ENCODE data around the gene PCDHGB1. TPM values are rescaled to one million over a fixed set of nuclear protein-coding genes. Genes with fewer than 3 reads are reported as not detected.
"Not testable (repeated sequence)": the region's sequence is repeated elsewhere in the genome, so short reads cannot be mapped to it uniquely, and the experiment has no call there.

PCDHGB1 gene
- total RNA-seq, 2 experiments from 2014 or later, result not detected

DNA sequence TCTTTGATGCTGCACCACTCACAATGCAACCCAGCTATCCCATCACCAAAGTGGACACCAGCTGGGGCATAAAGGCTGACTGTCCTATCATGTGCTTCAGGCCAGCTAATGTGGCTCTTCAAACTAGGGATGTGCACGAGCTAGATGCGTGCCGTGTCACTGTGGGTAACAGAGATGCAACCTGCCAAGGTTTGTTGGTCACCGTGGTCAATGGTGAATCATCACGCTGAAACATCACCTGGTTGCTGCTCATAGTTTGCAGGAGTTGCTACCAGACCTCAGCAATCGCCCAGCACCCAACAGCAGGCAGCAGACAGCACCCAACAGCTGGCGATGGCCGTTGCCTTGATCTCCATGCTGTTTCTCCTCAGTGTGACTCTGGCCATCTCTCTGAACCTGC is 21.7 kb upstream of the PCDHGB1 start:
- peaks cover 5% of the 10 kb centered on the region for H3K36me3 Mint-ChIP-seq (ENCODE audit: low read depth)
- DNase-seq, result no peak
- ChIA-PET POLR2A (interaction anchor here (2.3 kb wide), 1 partner anchor 8 kb away, joined by 14 read pairs; the partner anchor contains the start of gene TAF7), CTCF (interaction anchor here (1.3 to 3.4 kb wide), 2 partner anchors 7 to 10 kb away, joined by 6 to 29 read pairs; partner anchors contain the start of genes PCDHGA2 and TAF7)
- H3K27ac Mint-ChIP-seq, result no peak overlapping the region
- H3K9me3 Mint-ChIP-seq (ENCODE audit: insufficient read depth), result peaks cover 15% of the 10 kb centered on the region
- peaks cover 5% of the 10 kb centered on the region for H3K4me1 Mint-ChIP-seq (ENCODE audit: low read depth)
- H3K27me3 Mint-ChIP-seq (ENCODE audit: low read depth), result peaks cover 23% of the 10 kb centered on the region
- ATAC-seq, result no peak
- no peak overlapping the region for H3K4me3 Mint-ChIP-seq

DNA sequence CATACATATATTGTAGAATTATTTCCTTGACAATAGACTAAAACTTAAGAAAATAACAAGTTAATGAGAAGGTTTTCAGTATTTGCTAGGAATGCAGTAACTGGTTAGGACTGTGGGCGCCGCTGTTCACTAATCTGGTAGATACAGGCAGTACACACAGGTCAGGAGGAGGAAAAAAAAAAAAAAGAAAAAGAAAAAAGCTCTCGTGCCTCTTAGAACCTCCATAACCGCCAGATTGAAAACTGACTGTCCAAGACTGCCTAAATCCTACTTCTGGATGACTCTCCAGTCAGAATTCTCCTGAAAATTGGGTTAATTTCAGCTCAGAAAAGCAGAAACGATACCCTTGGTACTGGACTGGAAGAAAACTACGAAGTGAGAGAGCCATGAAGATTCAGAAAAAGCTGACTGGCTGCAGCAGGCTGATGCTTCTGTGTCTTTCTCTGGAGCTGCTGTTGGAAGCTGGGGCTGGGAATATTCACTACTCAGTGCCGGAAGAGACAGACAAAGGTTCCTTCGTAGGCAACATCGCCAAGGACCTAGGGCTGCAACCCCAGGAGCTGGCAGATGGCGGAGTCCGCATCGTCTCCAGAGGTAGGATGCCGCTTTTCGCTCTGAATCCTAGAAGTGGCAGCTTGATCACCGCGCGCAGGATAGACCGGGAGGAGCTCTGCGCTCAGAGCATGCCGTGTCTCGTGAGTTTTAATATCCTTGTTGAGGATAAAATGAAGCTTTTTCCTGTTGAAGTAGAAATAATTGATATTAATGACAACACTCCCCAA is 19.4 kb upstream of the PCDHGB1 start, which contains the start of gene PCDHGA1:
TSS of gene PCDHGA1 (plus strand) at position 216 of the 782 bp plus-strand sequence.
- Mint-ChIP-seq H3K4me3 (no peak within 1 kb of the TSS), H3K9me3 (ENCODE audit: insufficient read depth) (peaks cover 13% of the 10 kb centered on the region), H3K27me3 (ENCODE audit: low read depth) (peaks cover 31% of the 10 kb centered on the region), H3K4me1 (ENCODE audit: low read depth) (peaks cover 5% of the 10 kb centered on the region), H3K27ac (no peak within 1 kb of the TSS), H3K36me3 (ENCODE audit: low read depth) (peaks cover 7% of the 10 kb centered on the region)
- DNase-seq (peak; percentile 43), ATAC-seq (no peak)
- ChIA-PET CTCF (interaction anchor here (0.8 to 3.4 kb wide), 11 partner anchors 10 to 238 kb away, joined by 3 to 29 read pairs (median 3); partner anchors contain the start of genes PCDHB9, PCDHGA10, PCDHGB3 and TAF7), POLR2A (interaction anchor here (0.8 to 2.3 kb wide), 3 partner anchors 10 kb away, joined by 3 to 14 read pairs (median 6); partner anchors contain the start of gene TAF7)

GRCh38 chr5:141332571-141332970 is 17.3 kb upstream of the PCDHGB1 start:
- H3K4me3 Mint-ChIP-seq; H3K4me1 Mint-ChIP-seq (ENCODE audit: low read depth); POLR2A ChIA-PET; H3K36me3 Mint-ChIP-seq (ENCODE audit: low read depth); DNase-seq; H3K27ac Mint-ChIP-seq; ATAC-seq: not testable (repeated sequence)
- Mint-ChIP-seq H3K27me3 (ENCODE audit: low read depth) (peaks cover 39% of the 10 kb centered on the region), H3K9me3 (ENCODE audit: insufficient read depth) (peaks cover 13% of the 10 kb centered on the region)
- CTCF ChIA-PET, result interaction anchor here (1.3 to 1.7 kb wide), 3 partner anchors 10 to 23 kb away, joined by 4 read pairs; partner anchors contain the start of gene TAF7

DNA sequence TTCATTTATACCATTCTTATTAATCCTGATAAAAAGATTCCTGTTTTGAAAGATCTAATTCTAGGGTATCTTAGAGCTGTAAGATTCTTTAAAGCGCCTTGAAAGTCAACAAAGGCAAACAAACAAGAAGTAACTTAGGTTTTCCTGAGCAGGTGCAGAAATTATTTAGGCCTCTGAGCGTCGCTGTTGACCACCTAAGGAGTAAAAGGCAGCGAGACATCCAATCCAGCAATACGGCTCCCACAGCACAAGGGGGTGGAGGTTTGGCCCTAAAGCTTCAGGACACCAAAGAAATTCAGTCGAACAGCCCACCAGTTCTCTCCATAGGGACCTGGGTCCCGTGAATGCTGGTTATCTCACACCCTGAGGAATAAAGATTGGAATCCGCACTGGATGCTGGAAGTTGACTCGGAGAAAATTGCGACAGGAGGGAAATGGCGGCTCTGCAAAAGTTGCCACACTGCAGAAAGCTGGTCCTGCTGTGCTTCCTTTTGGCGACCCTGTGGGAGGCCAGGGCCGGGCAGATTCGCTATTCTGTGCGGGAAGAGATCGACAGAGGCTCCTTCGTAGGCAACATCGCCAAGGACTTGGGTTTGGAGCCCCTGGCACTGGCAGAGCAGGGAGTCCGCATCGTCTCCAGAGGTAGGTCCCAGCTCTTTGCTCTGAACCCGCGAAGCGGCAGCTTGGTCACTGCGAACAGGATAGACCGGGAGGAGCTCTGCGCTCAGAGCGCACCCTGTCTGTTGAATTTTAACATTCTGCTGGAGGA is 11.2 kb upstream of the PCDHGB1 start, which contains the start of gene PCDHGA2:
TSS of gene PCDHGA2 (plus strand) at position 223 of the 769 bp plus-strand sequence.
- POLR2A ChIA-PET, result no interaction called here
- Mint-ChIP-seq H3K36me3 (ENCODE audit: low read depth) (peaks cover 7% of the 10 kb centered on the region), H3K4me3 (no peak within 1 kb of the TSS), H3K27ac (no peak within 1 kb of the TSS), H3K27me3 (ENCODE audit: low read depth) (peaks cover 41% of the 10 kb centered on the region), H3K4me1 (ENCODE audit: low read depth) (no peaks in the 10 kb centered on the region), H3K9me3 (ENCODE audit: insufficient read depth) (peaks cover 5% of the 10 kb centered on the region)
- CTCF ChIA-PET, result interaction anchor here (0.8 to 2.8 kb wide), 10 partner anchors 9 to 253 kb away, joined by 3 to 12 read pairs (median 5); partner anchors contain the start of gene TAF7
- ATAC-seq, result no peak
- DNase-seq, result no peak

- H3K27ac Mint-ChIP-seq; H3K4me3 Mint-ChIP-seq; DNase-seq; POLR2A ChIA-PET; CTCF ChIA-PET; H3K4me1 Mint-ChIP-seq (ENCODE audit: low read depth); ATAC-seq: not testable (repeated sequence)
- peaks cover 11% of the 10 kb centered on the region for H3K9me3 Mint-ChIP-seq (ENCODE audit: insufficient read depth)
- H3K36me3 Mint-ChIP-seq (ENCODE audit: low read depth), result peaks cover 10% of the 10 kb centered on the region
- H3K27me3 Mint-ChIP-seq (ENCODE audit: low read depth), result peaks cover 33% of the 10 kb centered on the region
These were observed 9.0 kb upstream of the PCDHGB1 start for GRCh38 chr5:141340781-141341354.

- DNase-seq (no peak), ATAC-seq (no peak)
- ChIA-PET POLR2A (no interaction called here), CTCF (interaction anchor here (0.7 to 3.4 kb wide), 8 partner anchors 10 to 181 kb away, joined by 3 to 33 read pairs (median 4); partner anchors contain the start of genes PCDHGA5, PCDHGB5 and TAF7)
- peaks cover 11% of the 10 kb centered on the region for H3K9me3 Mint-ChIP-seq (ENCODE audit: insufficient read depth)
- no peaks in the 10 kb centered on the region for H3K4me1 Mint-ChIP-seq (ENCODE audit: low read depth)
- H3K27ac Mint-ChIP-seq, result no peak overlapping the region
- peaks cover 10% of the 10 kb centered on the region for H3K36me3 Mint-ChIP-seq (ENCODE audit: low read depth)
- peaks cover 22% of the 10 kb centered on the region for H3K27me3 Mint-ChIP-seq (ENCODE audit: low read depth)
- H3K4me3 Mint-ChIP-seq, result no peak overlapping the region
These were observed 7.1 kb upstream of the PCDHGB1 start for GRCh38 chr5:141342773-141343172.

DNA sequence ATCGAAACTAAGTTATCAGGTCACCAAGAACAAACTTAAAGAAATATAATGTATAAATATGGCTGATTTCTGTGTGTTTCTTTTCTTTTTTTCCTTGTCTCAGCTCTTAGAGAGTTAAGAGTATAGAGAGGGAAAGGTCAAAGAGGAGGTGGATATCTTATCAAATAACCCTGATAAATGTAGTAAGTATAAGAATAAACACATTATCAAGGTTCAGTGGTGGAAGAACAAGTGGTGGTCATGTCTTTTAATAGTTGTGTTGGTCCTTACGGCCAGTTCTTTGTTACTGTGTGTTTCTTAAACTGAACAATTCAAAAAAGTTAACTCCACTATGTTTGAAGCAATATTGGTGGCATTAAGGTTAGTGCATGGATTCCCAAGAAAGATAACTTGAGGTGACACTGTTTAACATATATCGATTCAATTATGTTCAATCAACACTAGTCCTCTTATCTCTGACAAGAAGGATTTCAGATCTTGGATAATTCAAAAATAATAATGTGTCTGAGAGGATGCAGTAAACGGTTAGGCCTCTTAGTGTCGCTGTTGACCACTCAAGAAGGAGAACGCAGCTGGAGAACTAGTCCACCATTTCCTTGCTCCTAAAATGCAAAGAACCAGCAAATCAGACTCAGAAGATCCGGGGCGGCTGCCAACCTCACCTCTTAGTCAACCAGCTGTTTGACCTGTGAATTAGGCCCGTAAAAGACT is 6.5 kb upstream of the PCDHGB1 start, which contains the start of gene PCDHGA3:
TSS of gene PCDHGA3 (plus strand) at position 588 of the 711 bp plus-strand sequence. CDS start 205 bp downstream, outside the sequence.
- no peak for ATAC-seq
- peak; percentile 47 for DNase-seq
- Mint-ChIP-seq H3K9me3 (ENCODE audit: insufficient read depth) (peaks cover 11% of the 10 kb centered on the region), H3K36me3 (ENCODE audit: low read depth) (peaks cover 10% of the 10 kb centered on the region), H3K27me3 (ENCODE audit: low read depth) (peaks cover 17% of the 10 kb centered on the region), H3K4me1 (ENCODE audit: low read depth) (no peaks in the 10 kb centered on the region), H3K4me3 (peak within 1 kb of the TSS; percentile 55), H3K27ac (no peak within 1 kb of the TSS)
- CTCF ChIA-PET, result interaction anchor here (0.7 to 3.4 kb wide), 10 partner anchors 8 to 180 kb away, joined by 3 to 33 read pairs (median 4); partner anchors contain the start of genes PCDHGA12, PCDHGB2, PCDHGB3 and PCDHGB5
- POLR2A ChIA-PET, result no interaction called here

DNA sequence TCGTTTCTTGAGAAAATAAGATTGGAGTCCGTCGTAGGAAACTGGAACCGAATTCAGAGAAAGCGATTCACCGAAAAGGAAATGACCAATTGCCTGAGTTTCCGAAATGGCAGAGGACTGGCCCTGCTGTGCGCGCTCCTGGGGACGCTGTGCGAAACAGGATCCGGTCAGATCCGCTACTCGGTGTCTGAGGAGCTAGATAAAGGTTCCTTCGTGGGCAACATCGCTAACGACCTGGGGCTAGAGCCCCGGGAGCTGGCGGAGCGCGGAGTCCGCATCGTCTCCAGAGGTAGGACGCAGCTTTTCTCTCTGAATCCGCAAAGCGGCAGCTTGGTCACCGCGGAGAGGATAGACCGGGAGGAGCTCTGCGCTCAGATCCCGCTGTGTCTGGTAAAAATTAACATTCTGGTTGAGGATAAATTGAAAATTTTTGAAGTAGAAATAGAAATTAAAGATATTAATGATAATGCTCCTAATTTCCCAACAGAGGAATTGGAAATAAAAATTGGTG is 5.9 kb upstream of the PCDHGB1 start:
- Mint-ChIP-seq H3K4me1 (ENCODE audit: low read depth) (no peaks in the 10 kb centered on the region), H3K4me3 (peak overlapping the region; percentile 55), H3K27me3 (ENCODE audit: low read depth) (peaks cover 12% of the 10 kb centered on the region), H3K9me3 (ENCODE audit: insufficient read depth) (peaks cover 11% of the 10 kb centered on the region), H3K27ac (no peak overlapping the region), H3K36me3 (ENCODE audit: low read depth) (peaks cover 10% of the 10 kb centered on the region)
- ChIA-PET POLR2A (no interaction called here), CTCF (interaction anchor here (1.1 to 3.4 kb wide), 6 partner anchors 9 to 180 kb away, joined by 3 to 33 read pairs (median 6); partner anchors contain the start of genes PCDHGA12, PCDHGB2, PCDHGB3 and TAF7)
- no peak for DNase-seq
- ATAC-seq, result no peak

DNA sequence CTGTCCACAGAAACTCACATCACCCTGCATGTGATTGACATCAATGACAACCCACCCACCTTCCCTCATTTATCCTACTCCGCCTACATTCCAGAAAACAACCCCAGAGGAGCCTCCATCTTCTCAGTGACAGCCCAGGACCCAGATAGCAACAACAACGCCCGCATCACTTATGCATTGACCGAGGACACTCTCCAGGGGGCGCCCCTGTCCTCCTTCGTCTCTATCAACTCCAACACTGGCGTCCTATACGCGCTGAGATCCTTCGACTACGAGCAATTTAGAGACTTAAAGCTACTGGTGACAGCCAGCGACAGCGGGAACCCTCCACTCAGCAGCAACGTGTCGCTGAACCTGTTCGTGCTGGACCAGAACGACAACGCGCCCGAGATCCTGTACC is 4.6 kb upstream of the PCDHGB1 start:
- Mint-ChIP-seq H3K4me1 (ENCODE audit: low read depth) (no peaks in the 10 kb centered on the region), H3K27ac (no peak overlapping the region), H3K27me3 (ENCODE audit: low read depth) (peaks cover 9% of the 10 kb centered on the region), H3K4me3 (no peak overlapping the region), H3K36me3 (ENCODE audit: low read depth) (peaks cover 8% of the 10 kb centered on the region), H3K9me3 (ENCODE audit: insufficient read depth) (peaks cover 7% of the 10 kb centered on the region)
- DNase-seq, result no peak
- CTCF ChIA-PET, result interaction anchor here (2.2 to 3.4 kb wide), 2 partner anchors 25 to 26 kb away, joined by 6 to 33 read pairs; partner anchors contain the start of genes PCDHGB3 and TAF7
- no peak for ATAC-seq
- POLR2A ChIA-PET, result no interaction called here

DNA sequence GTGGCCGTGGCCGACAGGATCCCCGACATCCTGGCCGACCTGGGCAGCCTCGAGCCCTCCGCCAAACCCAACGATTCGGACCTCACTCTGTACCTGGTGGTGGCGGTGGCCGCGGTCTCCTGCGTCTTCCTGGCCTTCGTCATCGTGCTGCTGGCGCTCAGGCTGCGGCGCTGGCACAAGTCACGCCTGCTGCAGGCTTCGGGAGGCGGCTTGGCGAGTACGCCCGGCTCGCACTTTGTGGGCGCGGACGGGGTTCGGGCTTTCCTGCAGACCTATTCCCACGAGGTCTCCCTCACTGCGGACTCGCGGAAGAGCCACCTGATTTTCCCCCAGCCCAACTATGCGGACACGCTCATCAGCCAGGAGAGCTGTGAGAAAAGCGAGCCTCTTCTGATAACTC is 3.9 kb upstream of the PCDHGB1 start:
- POLR2A ChIA-PET; H3K27ac Mint-ChIP-seq; H3K9me3 Mint-ChIP-seq (ENCODE audit: insufficient read depth); H3K4me1 Mint-ChIP-seq (ENCODE audit: low read depth); H3K36me3 Mint-ChIP-seq (ENCODE audit: low read depth); DNase-seq; ATAC-seq; H3K4me3 Mint-ChIP-seq: not testable (repeated sequence)
- H3K27me3 Mint-ChIP-seq (ENCODE audit: low read depth), result peaks cover 15% of the 10 kb centered on the region
- CTCF ChIA-PET, result interaction anchor here (1.0 kb wide), 1 partner anchor 27 kb away, joined by 3 read pairs; no protein-coding TSS in a partner anchor

Data from activated CD8-positive, alpha-beta T cell treated with anti-CD3 and anti-CD28 coated beads, Interleukin-2, amount 10 ng/mL, durations not matched to agents 7 days and 5 days (primary cell).